Hippocampal formation (tissue), 2 donors: ENCODE measurements around the gene CSTB.

Experiments used
- DNase-seq, 2 donors: peaks; one replicate each; lab custom pipeline; 2025; lab: John Stamatoyannopoulos, UW

CSTB gene

DNA sequence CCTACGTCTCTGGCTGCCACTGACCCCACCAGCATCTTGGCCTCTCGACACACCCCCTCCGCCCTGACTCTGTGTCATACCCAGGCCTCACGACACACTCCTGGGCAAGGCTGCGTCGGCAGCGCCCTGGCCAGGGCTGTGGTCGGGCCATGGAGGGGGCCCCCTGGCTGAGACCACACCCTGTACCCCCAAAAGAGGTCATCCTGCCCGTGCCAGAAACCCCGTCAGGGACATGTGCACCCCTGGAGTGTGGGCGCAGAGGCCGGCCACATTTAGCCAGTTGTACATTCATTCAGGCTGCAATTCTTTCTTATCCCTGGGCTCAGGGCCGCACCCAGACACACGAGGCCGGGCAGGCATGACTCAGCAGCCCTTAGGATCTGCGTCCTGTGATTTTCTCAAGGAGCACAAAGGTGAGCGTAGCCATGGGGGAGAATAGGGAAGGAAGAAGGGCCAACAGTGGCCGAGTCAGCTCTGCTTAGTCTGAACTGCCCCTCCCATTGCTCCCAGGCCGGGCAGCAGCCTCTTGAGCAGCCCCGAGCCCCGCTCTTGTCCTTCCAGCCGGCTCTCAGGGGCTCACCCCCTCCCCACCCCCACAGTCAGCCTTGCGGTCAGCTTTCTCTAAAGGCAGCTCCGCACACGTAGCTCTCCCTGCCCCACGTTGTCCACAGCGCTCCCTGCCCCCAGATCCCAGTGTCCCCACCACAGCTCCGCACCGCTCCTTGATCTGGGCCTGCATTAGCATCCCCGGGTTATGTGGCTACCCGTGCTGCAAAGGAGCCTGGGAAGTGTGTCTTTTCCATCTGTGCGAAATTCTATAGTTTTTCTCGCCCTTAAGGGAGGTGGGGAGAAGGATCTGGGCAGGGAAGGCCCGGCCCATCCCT is 7.9 kb downstream of the CSTB start:
- DNase-seq: no peak

DNA sequence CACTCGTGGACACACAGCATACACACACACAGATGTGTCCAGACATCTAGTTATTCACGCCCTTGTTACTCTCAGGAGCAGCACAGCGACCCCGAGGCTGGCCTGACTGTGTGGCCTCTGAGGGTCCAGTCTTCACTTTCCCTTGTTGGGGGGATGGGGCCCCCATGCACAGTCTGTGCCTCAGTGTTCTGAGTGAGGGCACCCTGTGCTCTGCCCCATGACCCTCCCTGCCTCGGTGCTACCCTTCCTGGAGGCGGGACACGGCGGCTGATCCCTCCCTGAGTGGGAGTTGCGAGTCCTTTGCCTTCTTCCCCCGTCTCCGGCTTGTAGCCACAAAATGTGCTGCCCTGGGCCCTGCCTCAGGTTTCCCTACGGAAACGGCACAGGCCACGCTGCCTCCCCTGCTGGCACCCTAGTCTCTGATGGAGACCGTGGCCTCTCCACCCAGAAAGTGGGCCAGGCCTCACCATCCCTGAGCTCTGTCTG is 8.6 kb downstream of the CSTB start:
- DNase-seq: no peak

DNA sequence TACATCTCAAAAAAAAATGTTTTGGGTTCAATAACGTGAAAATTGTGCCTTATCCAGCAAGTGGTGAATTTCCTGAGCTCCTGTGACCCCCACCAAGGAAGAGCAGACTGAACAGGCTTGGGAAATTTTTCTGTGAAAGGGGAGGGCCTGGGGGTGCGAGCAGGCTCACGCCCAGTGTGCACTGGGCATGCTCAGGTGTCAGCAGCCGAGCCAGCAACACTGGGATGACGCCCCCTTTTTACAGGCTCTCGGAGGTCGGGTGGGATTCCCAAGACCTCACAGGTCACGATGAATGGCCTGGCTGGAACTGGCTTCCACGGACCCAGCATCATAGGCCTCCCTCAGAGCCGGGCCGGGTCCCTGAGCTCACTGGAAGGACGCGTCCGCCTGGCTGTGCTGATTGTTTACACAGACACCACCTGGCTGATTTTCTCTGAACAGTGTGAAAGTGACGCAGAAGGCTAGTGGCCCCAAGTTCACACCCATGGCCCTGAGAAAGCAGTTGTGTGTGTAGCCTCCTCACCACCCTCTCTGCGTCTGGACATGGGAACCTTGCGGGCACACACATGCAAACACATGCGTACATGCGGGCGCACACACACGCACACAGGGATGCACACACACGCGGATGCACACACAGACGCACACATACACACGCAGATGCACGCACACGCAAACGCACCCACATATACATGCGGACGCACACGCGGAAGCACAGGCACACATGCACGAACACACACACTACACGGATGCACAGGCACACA is 9.2 kb downstream of the CSTB start:
- DNase-seq: no peak

DNA sequence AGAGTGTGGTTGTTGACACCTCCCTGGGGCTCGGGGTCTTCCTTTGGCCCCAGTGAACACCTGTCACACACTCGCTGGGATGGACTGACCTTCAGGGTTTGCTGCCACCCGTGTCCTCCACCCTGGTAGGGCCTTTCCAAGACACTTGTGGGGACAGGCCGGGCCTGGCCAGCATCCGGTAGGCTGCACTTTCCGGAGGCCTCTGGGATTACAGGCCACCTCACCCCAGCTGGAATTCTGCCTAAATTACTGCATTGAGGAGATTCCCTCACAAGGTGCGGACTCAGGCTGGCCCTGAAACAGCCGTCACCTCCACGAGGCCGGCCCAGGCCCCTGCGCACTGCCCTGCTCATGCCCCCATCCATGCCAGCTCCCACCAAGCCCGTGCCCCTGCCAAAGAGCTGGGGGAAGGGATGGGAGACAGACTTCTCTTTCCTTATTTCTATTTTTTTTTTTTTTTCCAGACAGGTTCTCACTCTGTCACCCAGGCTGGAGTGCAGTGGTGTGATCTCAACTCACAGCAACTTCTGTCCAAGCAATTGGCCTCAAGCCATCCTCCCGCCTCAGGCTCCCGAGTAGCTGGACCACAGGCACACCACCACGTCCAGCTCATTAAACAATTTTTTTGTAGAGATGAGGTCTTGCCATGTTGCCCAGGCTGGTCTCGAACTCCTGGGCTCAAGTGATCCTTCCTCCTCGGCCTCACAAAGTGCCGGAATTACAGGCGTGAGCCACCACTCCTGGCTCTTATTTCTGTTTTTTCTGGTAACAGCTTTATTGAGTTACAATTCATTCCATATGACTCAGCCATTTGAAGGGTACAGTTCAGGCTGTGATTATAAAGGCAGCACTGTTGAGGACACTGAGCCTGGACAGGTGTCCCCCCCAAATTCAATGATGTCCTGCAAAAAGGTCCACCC is 11.3 kb downstream of the CSTB start:
- DNase-seq: no peak

DNA sequence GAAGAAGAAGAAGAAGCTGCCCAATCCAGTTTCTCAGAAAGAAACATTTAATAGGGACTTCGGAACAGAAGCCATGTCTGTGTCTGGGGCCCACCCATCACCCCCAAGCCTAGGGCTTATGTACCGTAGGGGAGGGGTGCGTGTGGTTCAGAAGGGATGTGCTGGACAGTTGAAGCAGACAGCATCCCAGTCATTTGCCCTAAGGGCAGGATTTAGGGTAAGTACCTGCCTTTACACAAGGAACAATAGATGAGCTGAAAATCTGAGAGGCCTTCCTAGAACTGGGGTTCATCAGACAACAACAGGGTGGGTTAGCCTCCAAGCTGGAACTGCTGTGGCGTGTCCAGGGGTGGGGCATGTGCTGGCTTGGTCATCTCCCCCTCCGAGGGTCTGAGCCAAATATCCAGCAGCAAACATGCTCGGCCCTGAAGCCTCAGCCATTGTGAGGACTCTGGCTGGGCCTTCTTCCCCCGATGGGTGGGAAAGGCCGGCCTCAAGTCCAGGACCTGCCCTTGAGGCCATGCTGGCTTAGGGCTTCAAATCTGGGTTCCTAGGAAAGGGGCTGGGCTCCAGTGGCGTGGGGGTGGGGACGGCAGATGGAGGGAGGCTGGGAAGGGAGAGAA is 12.1 kb downstream of the CSTB start:
- no peak for DNase-seq

DNA sequence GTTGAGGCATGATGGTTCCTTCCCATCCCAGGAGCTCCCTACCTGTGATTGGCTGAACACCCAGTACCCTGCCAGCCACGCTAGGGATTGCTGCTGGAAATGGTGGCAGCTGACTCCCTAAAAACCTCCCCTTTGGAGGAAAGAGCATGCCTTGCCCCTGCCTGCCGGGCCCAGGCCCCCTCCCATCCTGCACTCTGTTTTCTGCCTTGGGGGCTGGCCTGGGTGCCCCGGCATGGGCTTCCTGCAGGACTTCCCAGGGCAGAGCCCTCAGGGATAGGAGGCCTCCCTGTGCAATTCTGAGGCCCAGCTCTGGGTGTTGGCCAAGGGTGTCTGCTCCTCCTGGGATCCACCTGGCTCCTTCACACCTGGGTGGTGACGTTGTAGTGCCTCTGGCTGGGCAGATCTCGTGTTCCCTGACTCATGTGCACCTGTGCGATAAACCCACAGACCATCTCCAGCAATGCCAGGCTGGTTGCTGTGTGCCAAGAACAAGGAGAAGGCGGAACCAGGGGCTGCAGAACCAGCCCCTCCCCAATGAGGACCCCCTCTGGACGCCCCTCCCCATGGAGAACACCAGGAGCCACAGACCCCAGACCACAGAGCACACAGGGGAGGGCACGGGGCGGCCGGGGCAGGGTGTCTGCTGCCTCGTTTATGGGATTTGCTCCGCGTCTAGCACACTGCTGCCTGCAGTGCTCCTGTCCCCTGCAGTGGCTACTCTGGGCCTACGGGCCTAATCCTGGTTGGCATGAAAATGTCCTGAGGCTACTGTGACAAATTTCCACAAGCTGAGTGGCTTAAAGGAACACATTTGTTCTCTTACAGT is 13.6 kb downstream of the CSTB start:
- no peak for DNase-seq

DNA sequence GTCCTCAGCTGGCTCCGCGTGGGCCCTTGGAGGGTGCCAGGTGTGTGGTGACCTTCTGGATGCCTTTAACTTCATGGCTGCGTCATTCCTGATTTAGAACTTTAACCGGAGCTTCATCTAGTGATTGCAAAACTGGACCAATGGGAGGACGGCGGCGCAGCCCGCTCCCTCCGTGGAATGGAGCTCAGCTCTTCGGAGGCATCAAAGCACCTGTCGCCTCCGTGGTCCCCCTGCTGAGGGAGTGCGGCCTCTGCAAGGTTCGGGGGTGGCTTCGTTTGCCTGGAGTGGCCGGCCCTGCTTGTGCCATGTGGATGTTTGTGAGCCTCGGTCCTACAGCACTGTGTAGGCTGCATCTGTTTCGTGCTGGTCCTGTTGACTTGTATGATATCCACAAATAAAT is 14.2 kb downstream of the CSTB start:
- DNase-seq: no peak

DNA sequence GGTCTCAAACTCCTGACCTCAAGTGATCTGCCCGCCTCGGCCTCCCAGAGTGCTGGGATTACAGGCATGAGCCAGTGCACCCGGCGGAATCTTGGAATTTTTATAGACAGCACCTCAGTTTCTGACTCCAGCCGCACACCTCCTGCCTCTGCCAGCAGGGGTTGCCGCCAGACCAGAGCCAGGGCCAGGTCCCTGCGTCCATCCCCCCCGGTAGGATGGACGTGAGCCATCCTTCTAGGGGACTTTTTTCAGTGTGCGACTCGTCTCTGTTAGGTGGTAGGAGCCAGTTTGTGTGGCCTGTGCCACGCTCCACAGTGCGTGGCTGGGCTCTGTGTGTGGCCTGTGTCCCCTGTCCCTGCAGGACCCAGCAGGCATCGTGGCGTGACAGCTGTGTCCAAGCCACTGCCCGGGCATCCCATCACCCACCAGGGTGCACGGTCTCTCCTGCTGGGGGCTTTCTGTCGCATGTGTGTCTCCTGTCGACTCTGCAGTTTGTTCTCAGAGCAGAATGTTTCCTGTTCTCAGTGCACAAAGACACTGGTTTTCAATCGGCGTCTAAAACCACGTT is 15.6 kb downstream of the CSTB start:
- no peak for DNase-seq

DNA sequence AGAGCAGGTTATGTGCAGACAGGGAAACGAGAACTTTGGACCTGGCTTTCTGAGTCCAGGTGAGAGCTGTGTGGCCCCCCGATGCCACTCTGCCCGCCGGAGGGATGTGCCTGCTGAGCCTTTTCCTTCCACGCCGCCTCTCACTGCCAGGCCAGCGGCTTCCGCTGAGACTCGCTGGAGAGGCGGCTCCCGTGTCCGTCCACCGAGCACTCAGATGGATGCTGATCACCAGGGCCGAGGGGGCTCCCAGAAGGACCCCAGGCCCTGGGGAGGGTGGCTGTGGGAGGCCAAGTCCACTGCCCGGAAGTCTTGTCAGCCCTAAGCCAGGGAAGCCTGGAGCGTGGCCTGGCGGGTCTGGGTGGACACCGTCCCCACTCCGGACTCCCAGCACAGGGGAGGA is 16.5 kb downstream of the CSTB start:
- DNase-seq: no peak

DNA sequence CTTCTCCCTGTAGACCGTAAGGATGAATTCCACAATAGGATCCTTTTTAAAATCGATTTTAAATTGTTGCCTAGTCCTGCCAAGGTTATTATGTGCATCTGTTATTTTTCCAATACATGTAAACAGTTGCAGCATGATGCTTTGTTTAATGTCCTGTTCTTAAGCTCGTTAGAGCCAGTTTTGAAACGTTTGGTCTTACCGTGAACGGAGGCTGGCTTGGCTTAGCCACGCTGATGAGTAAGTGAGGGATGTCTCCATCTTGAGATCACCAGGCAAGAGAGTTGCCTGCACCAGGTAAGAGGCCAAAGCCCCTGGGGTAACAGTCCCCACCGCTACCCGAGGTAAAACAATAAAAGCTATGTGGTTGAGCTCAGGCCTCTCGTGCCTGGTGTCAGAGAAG is 17.3 kb downstream of the CSTB start:
- DNase-seq: no peak

DNA sequence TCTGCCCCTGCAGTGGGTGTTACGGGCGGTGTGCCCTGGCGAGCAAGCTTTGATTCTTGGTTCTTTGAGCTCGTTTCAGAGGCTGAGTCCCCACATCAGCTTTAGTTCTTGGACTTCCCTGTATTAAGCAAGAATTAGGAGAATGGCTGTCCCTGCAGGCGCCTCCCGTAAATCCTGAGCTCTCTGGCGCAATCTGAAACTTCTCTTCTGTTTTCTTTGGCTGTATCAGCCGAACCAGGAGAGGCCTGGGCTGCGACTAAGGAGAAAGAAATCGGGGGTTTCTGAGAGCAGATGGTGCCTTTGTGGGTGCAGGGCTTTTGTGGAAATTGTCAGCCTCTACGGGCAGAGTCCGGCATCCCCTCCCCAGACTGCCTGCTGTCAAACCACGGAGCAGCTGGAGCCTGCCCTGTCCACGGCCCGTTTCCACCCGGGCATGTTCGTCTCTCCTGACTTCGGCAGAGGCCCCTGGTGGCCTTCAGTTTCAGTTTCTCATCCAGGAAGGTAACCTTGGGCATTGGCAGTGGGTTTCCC is 17.9 kb downstream of the CSTB start:
- DNase-seq: peak in 1 of 2 donors; percentile 23

DNA sequence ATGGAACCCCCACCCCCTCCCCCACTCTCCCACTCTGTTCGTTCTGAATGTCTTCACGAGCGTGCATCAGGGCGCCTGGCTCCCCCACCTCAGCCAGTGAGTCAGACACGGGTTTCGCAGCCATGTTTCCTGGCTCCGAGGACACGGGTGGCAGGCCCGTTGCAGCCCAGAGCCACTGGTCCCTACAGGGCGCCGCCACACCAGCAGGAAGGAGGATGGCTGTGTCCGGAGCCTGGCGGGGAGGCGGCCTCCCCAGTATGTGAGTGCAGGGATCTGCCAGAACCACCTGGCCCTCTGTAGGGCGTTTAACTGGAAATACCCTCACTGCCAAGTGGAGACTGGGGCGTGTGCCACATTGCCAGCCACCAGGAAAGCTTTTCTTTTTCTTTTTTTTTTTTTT is 18.5 kb downstream of the CSTB start:
- DNase-seq: peak in 1 of 2 donors; percentile 23

DNA sequence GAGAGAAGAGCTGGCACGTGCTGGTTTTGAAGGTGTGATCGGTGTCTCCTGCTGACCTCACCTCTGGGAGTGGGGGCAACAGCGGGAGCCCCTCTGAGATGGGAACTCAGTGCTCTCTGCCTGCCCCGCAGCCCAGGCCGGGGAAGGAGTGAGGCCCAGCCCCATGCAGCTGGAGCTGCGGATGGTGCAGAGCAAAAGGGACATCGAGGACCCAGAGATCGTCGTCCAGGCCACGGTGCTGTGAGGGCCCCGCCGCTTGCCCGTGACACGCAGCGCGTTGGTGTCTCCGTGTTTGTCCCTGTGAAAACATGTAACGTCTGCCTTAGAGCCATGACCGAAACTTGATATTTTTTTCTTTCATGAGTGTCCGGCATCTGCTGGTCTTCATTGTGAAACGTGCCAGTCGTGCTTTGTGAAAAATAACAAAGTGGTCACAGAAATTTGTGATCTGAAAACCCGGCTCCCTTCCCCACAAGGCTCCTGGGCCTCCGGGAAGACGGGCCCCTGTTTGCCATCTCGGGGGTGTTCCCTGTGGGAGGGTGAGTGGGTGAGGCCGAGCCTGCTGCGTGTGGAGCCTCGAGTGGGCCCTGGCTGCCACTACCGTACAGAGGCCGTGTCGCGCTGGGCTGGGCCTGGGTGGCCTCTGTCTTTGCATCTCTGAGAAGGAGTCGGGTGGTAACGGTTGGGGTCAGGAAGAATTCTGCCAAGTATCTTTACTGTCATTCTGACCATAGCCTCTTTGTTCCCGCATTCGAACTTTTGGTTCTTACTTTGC is 20.1 kb downstream of the CSTB start:
- no peak for DNase-seq

DNA sequence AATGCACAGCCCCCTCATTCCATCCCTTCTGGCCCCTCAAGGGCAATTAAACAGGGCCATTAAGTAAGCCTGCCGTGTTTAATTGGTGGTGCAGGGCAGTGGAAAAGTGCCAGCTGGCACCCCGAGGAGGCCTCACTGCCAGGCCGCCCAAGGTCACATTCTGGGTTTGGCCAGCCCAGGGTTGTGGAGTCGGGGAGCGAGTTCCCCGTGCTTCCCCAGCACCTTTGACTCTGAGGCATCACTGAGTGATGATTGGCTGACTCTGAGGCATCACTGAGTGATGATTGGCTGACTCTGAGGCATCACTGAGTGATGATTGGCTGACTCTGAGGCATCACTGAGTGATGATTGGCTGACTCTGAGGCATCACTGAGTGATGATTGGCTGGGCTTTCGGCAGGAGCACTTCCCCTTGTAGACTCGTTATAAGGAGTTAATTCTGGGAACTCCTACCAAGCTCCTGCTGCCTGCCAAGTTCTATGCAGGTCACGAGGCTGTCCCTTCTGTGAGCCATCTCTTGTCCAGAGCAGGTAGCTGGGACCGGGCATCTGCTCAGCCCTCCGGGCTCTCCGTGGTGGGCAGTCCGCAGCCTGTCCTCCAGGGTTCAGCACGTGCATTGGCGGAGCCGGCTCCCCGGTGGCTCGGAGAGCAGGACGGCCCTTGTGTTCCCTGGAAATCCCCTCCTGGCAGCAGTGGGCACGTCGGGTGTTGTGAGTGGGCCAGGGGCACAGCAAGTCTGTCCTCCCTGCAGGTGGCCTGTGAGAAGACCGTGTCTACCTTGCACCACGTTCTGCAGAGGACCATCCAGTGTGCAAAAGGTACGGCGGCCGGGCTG is 20.9 kb downstream of the CSTB start:
- DNase-seq: no peak

DNA sequence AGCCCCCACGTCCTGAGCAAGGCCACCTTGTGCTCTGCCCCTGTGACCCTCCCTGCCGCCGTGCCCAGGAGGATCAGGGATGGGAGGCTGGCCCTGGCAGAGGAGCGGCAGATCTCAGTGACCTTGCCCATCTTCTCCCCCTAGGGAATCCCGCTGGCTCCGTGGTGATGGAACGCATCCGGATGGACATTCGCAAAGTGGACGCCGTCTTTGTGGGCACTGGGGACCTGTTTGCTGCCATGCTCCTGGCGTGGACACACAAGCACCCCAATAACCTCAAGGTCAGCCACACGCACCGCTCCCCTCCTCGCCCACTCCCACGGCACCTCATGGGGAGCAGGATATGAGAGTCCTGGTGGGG is 22.7 kb downstream of the CSTB start:
- DNase-seq: no peak

DNA sequence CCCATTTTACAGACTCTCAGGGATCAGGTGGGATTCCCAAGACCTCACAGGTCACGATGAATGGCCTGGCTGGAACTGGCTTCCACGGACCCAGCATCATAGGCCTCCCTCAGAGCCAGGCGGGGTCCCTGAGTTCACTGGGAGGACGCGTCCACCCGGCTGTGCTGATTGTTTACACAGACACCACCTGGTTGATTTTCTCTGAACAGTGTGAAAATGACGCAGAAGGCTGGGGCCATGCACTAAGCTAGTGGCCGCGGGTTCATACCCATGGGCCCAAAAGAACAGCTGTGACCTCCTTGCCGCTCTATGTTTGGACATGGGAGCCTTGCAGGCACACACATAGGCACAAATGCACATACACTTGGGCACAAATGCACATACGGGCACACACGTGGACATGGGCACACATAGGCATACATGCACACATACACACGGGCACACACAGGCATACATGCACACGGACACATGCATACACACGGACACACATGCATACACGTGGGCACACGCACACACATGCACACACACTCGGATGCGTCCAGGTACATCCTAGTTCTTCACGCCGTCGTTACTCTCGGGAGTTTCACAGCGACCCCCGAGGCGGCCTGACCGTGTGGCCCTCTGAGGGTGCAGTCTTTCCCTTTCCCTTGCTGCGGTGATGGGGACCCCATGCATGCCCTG is 23.2 kb downstream of the CSTB start:
- no peak for DNase-seq

DNA sequence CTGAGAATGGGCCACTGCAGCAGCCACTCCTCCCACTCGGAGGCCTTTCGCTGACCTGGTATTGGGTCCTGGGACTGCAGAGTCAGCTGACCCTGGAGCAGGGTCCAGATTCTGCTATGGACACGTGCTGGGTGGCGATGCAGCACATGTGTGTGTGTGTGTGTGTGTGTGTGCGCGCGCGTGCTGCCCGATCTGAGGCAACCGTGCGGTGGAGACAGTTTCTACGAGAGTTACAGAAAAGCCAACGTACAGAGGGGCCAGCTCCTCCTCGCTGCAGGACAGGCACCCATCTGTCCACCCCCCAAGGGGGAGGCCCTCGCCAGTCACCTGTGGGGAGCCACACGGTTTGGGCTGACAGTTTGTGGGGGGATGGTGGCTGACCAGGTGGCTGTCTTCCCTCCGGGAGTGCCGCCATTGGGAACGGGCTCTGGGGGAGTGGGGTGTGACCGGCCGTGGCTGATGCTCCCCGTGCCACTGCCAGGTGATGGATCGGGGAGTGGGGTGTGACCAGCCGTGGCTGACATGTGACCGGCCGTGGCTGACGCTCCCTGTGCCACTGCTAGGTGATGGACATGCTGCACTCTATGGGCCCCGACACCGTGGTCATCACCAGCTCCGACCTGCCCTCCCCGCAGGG is 24.0 kb downstream of the CSTB start:
- no peak for DNase-seq
